ENCODE data around the gene PCBP3.
"Not testable (repeated sequence)": the region's sequence is repeated elsewhere in the genome, so short reads cannot be mapped to it uniquely, and the experiment has no call there.

Gene PCBP3

DNA sequence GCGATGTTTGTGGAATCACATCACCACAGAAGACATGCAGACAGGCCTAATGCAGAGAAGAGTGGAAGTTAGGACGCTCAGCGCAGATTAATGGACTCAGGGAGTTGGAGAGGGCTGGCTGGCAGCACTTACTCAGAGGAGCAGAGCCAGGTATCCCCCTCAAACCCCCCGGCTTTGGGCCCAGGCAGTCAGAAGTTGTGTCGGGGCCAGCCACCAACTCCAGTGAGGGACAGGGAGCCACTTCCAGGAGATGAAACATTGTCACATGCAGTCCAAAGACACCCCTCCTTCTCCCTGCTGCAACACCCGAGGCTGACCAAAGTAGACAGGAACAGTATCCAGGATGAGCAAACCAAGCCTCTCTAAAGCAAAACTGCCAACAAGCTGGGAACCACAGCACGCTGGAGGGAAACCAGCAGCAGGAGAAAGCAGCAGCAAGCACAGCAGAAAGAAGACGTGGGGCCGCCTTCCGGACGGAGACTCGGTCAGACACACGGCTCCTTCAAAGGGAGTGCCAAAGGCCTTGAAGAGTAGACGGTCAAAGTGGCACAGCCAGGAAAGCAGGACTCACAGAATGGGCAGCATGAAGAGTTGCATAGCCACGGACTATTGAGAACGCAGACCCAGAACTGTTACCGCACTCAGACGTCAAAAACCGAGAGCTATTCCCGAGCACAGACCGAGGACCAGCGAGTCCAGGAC lies 149.3 kb downstream of the PCBP3 start:
- DNase-seq, result no peak

DNA sequence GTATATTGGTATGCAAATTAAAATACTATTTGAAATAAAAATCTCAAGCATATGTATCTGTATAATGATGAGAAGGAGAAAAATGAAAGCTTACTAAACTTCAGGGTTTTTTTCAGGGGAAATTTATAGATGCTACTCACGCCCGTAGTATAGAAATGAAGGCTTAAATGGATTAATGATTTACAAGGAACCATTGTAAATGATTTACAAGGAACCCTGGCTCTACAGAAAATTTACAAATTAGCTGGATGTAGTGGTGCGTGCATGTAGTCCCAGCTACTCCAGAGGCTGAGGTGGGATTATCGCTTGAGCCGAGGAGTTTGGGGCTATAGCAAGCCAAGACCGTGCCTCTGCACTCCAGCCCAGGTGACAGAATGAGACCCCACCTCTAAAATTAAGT lies 150.5 kb downstream of the PCBP3 start:
- DNase-seq, result no peak

DNA sequence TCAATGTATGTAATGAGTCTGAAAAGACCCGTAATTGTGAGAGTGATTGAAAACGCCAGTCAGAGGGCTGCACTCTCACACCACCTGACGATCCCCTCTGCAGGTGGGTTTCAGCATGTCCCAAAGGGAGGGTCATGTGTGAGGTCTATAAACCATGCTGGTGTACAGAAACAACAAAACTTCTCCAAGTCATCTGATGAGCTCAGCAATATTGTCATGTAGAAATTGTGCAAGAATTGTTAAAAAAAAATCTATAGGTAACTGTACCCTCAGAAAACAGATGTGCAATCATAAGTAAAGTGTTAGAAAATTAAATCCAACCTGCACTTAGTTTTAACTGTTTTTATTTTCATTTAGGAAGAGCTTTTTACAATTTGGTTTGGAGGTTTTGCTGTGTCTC lies 152.5 kb downstream of the PCBP3 start:
- DNase-seq, result no peak

DNA sequence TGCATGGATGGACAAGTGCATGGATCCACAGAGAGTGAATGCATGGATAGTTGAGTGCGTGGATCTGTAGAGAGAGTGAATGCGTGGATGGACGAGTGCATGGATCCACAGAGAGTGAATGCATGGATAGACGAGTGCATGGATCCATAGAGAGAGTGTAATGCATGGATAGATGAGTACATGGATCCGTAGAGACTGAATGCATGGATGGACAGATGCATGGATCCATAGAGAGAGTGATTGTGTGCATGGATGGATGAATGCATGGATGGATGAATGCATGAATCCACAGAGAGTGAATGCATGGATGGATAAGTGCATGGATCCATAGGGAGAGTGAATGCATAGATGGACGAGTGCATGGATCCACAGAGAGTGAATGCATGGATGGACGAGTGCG lies 153.8 kb downstream of the PCBP3 start:
- DNase-seq, result no peak

DNA sequence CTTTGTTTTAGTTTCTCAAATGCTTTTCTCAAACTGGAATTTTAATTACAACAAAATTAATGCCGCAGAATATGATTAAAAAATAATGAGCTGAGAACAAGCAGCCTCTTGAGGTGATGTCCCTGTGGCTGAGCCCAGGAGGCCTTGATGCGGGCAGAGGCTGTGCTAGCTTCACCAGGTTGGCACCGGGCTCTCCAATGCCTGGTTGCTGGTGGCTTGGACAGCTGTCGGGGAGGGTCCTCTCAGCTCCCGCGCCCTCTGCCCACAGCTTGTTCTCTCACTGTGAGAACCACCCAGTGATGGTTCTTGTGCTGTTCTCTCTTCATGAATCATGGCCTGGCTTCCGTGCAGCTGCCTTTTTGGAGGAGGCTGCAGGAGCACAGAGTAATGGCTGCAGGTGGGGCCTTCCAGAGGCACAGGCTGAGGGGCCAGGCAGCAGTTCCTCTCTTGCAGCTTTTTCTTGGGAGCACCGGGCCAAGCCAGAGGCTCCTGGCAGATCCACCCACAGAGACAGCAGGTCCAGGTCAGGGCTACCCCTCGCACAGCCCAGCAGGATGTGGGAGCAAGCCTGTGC lies 156.3 kb downstream of the PCBP3 start:
- DNase-seq, result no peak

DNA sequence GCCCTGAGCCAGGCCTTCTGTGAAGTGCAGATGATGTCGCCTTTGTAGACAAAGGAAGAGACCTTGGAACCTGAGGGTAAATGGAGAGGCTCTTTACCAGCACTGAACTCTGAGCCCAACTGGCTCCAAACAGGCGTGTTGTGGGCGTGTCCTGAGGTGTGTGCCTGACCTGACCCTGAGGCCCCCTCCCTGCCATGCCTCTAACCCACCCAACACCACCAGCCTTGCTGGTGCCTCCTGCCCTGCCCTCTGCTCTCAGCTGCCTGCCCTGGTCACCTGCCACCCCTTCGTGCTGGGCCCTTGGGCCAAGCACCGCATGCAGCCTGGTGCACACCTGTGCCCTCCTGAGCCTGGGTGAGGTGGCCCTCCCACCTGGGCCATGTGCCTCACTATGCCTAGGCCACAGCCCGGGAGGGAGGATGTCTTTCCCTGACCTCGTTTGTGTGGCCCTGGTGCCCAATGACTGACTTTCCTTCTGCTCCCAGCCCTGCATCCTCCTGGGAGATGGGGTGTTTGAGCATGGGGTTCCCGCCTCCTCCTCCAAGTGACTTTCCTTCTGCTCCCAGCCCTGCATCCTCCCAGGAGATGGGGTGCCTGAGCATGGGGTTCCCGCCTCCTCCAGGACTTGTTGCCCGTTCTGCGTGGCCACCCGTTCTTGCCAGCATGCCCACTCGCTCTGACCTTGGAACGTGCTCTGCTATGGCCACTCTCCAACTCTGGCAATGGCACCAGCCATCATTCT lies 157.0 kb downstream of the PCBP3 start:
- DNase-seq, result no peak

DNA sequence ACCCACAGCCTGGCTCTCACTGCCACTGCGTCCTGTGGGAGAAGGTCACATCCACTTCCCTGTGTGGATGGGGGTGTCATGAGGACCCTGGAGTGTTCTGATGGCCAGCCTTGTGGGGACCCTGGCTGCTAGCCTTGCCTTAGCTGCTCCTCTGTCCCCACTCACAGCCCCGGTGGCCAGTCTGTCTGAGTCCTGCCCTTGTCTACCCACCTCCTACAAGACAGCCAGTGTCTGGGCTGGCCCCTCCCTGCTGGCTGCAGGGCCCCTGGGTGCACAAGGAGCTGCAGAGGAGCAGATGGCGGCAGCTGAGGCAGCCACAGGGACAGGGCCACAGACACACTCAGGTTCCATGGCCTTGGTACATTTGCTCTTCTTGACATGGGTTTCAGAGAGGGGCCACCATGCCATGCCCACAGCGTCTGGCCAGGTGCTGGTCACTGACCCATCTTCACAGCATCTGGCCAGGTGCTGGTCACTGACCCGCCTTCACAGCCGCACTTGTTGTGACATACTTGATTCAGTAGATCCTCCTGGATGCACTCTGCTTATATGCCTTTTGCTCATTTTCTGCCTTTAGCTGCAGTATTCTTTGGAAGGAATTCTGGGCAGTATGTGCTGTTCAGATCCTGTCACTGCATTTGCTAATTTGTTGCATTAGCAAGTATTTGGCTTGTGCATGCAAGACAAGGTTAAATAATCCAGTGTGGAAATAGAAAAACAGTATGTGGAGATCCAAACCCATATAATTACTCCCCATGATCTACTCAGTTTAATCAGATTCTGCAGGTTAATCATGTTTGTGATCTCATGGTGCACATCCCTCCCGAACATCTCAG lies 157.8 kb downstream of the PCBP3 start:
- no peak for DNase-seq

DNA sequence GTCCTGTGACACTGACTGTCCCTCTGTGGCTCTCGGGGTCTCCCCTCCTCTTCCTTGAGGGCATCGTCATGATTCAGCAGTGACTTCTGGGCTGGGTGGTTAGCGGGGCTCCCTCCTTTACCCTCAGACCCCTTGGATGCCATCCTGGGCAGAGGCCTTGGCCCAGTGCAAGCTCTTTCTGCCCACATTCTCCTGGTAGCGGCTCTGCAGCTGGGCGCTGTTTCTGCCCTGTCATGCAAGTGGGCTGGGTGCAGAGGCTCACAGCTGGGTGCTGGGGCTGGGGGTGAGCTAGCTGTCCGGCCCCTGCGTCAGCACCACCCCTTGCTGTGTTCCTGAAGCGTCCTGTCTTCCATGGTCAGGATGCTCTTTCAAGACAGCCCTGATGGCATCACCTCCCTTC lies 158.5 kb downstream of the PCBP3 start:
- no peak for DNase-seq

DNA sequence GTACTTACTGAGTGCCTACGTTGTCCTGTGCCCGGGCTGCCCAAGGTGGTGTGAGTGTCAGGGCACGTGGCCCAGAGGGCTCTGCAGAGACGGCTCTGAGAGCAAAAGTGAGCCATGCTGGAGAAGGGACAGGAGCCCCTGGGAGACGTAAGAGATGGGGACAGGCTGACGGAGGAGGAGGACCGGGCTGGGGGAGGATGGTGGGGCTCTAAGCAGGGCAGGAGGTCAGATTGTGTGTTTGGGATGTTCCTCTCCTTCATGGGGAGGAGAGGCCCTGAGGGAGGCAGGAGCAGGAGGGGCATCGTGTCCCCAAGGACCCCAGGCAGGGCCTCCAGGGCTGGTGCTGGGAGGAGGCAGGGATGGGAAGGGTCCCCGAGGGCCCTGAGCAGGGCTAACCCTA lies 158.9 kb downstream of the PCBP3 start:
- no peak for DNase-seq

DNA sequence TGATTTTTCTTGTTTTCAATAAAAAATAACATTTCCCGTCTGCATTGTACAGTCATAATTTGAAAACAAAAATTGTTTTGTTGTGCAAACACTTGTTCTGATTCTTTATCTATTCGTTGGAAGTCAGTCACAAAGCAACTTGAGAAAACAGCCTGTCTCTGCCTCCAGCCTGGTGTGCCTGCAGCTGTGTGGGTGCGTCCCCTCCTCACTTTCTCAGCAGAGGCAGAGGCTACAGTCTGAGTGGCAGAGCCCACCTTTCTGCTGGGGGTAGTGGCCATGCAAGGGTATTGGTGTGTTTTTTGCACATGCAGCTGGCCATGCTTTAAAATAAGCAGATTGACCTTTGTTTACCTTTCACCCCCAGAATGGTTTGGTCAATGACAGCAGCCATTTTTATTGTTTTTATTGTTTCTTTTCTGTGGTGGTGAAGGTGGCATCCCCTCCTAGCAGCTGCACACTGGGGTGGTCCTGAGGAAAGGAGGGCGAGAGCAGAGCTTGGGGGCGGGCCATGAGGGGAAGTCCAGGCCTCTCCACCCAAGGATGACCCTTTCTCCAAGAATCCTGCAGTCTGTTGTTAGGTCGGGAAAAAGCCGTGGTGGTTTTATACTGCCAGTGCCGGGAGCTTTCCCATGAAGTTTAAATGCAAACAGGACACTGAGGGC lies 159.6 kb downstream of the PCBP3 start:
- DNase-seq, result no peak

DNA sequence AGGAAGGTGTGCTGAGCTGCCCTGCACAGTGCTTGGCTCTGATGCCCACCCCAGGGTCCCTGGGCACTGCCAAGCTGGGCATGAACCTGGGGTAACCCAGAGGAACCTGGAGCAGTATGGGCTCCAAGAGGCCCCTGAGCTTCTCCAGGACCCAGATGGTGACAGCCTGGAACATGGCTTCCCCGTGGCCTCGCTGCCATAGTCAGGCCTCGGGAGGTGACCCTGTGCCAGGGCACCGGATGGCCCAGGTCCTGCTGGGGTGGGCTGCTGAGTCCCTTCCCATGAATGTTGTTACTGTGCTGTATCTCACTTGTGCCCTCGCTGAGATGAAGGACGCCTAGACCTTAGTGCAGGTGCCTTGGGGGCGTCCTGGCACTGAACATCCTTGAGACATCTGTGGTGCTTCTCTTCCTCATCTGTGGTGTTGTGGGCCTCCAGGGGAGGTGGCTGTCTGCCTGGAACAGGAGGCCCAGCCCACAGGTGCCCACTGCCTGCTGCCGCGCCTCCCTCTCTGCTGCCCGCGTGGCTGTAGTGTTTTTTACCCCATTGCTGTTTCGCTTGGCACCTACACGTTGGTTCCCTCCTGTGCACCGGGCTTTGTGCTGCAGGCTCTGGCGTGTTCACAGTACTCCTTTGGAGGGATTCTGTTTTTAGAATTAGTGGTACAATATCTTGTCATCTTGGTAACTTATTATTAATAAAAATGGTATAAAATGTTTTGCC lies 160.3 kb downstream of the PCBP3 start:
- DNase-seq, result no peak

DNA sequence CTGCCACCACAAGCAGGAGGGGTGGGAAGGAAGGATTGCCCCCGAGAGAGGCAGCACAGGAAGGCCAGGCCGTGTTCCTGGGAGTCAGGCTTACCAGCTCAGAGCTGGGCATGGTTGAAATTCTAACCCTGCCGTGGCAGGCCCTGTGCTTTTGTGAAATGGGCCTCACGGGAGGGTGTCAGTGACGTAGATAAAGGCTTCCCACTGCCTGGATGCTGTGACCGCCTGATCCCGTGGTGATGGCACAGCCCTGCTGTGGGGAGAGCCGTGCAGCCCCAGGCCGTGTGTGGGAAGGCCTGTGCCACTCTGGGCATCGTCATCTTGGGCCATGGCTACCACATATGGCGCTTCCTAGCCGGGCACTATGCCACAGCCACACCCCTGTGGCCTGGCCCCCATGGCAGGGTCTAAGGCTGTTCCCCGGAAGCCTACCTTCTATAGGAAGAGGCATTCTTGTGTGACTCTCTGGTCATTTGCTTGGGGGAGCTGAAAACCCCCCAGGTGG lies 161.3 kb downstream of the PCBP3 start:
- DNase-seq, result no peak

DNA sequence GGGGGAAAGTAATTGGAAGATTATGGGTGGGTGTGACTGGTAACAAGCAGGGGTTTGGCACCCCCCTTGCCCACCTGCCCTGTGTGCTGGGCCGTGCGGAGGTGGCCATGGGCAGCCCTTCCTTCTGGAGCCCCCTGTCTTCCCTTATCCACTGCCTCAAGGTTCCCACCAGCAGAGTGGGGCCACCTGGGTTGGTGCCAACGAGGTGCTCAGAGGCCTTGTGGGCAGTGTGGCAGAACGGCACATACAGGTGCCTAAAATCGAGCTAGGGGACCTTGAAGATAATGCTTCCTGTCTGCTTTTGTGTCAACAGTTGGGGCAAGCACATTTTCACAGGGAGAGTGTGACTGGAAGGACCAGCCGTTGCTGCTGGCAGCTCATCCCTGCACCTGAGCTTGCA lies 161.8 kb downstream of the PCBP3 start:
- no peak for DNase-seq

DNA sequence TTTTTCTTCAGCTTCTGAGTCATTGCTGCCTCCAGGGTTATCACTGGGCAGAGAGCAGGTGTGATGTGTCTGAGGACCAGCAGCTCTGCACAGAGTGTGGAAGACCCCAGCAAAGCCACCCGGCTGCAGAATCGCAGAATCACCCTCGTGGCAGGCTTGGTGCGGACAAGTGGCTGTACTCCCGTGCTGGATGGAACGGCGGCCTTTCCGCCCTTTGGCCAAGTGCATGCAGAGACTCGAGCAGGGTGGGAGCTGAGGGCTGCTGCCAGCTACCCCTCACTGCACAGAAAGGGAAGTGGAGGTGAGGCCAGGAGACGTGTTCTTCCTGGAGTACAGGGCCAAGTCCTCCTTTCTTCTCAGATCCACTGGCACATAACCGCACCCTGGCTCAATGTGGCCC lies 162.5 kb downstream of the PCBP3 start:
- DNase-seq, result no peak

DNA sequence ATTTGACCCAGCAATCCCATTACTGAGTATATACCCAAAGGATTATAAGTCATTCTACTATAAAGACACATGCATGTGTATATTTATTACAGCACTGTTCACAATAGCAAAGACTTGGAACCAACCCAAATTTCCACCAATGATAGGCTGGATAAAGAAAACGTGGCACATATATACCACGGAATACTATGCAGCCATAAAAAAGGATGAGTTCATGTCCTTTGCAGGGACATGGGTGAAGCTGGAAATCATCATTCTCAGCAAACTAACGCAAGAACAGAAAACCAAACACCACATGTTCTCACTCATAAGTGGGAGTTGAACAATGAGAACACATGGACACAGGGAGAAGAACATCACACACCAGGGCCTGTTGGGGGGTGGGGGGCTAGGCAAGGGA lies 165.1 kb downstream of the PCBP3 start:
- DNase-seq, result not testable (repeated sequence)

DNA sequence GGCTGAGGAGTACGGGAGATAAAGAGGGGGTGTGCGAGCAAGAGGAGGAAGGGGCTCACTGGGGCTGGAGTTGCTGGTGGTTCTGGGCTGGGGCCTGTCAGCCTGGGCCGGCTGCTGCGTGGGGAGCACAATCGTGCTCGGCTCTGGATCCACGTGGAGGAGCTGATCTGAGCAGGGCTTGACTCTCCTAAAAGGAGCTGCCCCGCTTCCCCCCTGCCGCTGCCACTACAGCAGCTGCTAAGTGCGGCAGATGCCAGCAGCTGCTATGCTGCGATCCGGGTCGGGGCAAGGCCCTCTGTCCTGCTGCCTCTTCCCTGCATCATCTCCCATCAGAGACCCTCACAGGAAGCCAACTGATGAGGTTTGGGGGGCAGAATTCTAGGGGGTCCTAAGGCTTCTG lies 165.9 kb downstream of the PCBP3 start:
- DNase-seq, result no peak

DNA sequence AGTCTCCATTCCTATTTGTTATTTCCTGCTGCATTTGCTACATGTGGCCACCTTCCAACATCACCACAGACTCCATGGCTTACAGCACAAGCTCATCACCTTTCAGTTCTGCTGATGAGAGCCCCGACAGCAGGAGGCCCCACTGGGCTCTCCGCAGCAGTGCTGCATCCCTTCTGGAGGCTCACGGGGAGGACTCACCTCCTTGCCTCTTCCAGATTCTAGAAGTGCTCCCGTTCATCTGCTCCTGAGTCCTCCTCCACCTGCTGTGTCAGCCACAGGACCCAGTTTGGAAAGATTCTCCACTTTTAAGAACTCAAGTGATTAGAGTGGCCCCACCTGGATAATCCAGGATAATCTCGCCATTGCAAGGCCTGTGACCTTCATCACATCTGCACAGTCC lies 167.6 kb downstream of the PCBP3 start:
- no peak for DNase-seq

DNA sequence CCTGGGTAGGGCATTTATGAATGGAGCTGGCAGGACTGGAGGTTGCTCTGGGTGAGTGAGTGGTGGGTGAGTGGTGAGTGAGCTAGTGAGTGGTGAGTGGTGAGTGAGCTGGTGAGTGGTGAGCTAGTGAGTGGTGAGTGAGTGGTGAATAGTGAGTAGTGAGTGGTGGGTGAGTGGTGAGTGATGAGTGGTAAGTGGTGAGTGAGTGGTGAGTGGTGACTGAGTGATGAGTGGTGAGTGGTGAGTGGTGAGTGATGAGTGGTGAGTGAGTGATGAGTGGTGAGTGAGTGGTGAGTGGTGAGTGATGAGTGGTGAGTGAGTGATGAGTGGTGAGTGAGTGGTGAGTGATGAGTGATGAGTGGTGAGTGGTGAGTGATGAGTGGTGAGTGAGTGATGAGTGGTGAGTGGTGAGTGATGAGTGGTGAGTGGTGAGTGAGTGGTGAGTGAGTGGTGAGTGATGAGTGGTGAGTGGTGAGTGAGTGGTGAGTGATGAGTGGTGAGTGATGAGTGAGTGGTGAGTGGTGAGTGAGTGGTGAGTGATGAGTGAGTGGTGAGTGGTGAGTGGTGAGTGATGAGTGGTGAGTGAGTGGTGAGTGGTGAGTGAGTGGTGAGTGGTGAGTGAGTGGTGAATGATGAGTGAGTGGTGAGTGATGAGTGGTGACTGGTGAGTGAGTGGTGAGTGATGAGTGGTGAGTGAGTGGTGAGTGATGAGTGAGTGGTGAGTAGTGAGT lies 170.8 kb downstream of the PCBP3 start:
- DNase-seq, result not testable (repeated sequence)

DNA sequence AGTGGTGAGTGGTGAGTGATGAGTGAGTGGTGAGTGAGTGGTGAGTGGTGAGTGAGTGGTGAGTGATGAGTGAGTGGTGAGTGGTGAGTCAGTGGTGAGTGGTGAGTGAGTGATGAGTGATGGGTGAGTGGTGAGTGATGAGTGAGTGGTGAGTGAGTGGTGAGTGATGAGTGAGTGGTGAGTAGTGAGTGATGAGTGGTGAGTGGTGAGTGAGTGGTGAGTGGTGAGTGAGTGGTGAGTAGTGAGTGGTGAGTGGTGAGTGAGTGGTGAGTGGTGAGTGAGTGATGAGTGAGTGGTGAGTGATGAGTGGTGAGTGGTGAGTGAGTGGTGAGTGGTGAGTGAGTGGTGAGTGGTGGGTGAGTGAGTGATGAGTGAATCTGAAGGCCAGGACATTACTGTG lies 172.3 kb downstream of the PCBP3 start:
- DNase-seq, result not testable (repeated sequence)

DNA sequence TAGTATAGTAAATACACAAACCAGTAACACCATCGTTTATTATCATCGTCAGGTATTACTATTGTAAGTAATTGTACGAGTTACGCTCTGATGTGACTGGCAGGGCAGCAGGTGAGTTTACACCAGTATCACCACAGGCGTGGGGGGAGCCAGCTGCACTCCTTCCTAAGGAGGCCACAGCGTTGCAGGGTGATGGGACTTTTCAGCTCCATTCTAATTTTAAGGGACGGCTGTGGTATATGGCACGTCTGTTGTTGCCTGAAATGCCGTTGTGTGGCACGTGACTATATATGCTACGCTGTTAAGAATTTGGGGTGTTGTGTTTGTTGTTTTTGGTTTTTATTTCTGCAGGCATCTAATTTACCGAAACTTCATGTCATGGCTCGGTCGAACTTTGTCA lies 173.3 kb downstream of the PCBP3 start:
- DNase-seq, result no peak

DNA sequence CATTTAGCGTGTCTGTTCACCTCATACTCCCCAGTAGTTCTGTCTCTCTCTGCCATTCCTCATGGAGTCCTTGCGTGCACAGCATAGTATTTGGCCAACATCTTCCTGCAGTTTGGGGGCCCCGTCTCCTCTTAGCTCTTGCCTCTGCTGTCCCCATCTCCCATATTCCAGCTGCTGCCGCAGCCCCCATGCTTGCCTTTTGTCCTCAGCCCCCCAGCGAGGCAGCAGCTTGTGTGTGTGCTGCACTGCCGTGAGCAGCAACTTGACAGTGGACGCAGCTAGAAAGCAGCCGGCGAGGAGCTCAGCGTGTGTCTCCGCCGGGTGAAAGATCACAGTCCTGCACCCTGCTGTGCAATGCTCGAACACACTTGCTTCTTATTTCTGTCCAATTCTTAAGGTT lies 173.8 kb downstream of the PCBP3 start:
- no peak for DNase-seq
